GM12874 (cell line): Measurements from ENCODE around the gene ADCY5.

Experiments used
- CTCF ChIP-seq: IDR thresholded peaks from 2 replicates; pipeline ENCODE4 v1.5.1; 2011; ENCODE audit warnings: low read depth, mild to moderate bottlenecking, control low read depth, low read length, moderate library complexity; ENCODE audit not compliant: insufficient read depth

The ADCY5 gene

GRCh38 chr3:123353227-123353849 is 95.6 kb downstream of the ADCY5 start:
- TF ChIP-seq CTCF, result no peak

- no peak for TF ChIP-seq CTCF
These were observed 96.7 kb downstream of the ADCY5 start for GRCh38 chr3:123352134-123352554.

- TF ChIP-seq CTCF, result no peak
These were observed 97.4 kb downstream of the ADCY5 start for GRCh38 chr3:123351501-123351900.

- no peak for TF ChIP-seq CTCF
These were observed 97.9 kb downstream of the ADCY5 start for GRCh38 chr3:123350971-123351370.

GRCh38 chr3:123349566-123350435 is 99.1 kb downstream of the ADCY5 start:
- TF ChIP-seq CTCF, result no peak

- no peak for TF ChIP-seq CTCF
These were observed 99.7 kb downstream of the ADCY5 start for GRCh38 chr3:123349201-123349535.

- no peak for TF ChIP-seq CTCF
These were observed 100.3 kb downstream of the ADCY5 start for GRCh38 chr3:123348471-123349200.
